Endothelial cell of umbilical vein (primary cell): ENCODE data around the gene MTFP1. TPM values are rescaled to one million over a fixed set of nuclear protein-coding genes. Genes with fewer than 3 reads are reported as not detected.

Experiments
- BruUV-seq: library from RNA; stranded (reverse); fragments of 400-500 nt; replicated peaks from 2 replicates; lab custom pipeline; 2021; lab: Mats Ljungman, UMichigan
- CTCF ChIA-PET: fragments of 300-600, 350-600 bp; sonication (Branson Sonifier 250); formaldehyde crosslinking; loops from one replicate; lab custom pipeline; 2021; ENCODE audit warnings: antibody characterized with exemption, inconsistent platforms; lab: Charles Lee
- POLR2A ChIA-PET: fragments of 300-600, 350-600 bp; sonication (Branson Sonifier 250); formaldehyde crosslinking; loops from one replicate; lab custom pipeline; 2021; ENCODE audit warnings: antibody characterized with exemption, inconsistent platforms; lab: Charles Lee
- DNase-seq: peaks from one replicate; pipeline ENCODE4 v3.0.0-alpha.2; 2011; ENCODE audit warnings: low read depth, low spot score
- FAIRE-seq: peaks from 2 replicates; lab custom pipeline; 2011; peaks lifted over from hg19 to GRCh38; lab: Jason Lieb, UNC
- H2AFZ ChIP-seq: 2 replicates; pipeline ENCODE4 v1.6.0; 2012; ENCODE audit warnings: low read depth, low read length, control low read depth, inconsistent platforms
- H3K27ac ChIP-seq: 2 replicates; pipeline ENCODE4 v1.5.1; 2011; ENCODE audit warnings: low read depth, mild to moderate bottlenecking, control low read depth, low read length, moderate library complexity; ENCODE audit not compliant: insufficient read depth
- H3K27me3 ChIP-seq, 2 experiments: 2 replicates each; pipeline versions ENCODE4 v1.6.0 to v1.6.1; 2011; ENCODE audit warnings: low read length in 2 of 2, mixed read lengths in 1 of 2; ENCODE audit not compliant: control insufficient read depth in 2 of 2, insufficient read depth in 2 of 2
- H3K36me3 ChIP-seq, 2 experiments: 2 replicates in 1 of 2; 3 replicates in 1 of 2; pipeline ENCODE4 v1.5.1; 2011; ENCODE audit warnings: low read length in 2 of 2, mild to moderate bottlenecking in 1 of 2, moderate library complexity in 1 of 2; ENCODE audit not compliant: control insufficient read depth in 2 of 2, insufficient read depth in 2 of 2; ENCODE audit errors: extremely low read depth in 1 of 2
- H3K4me1 ChIP-seq: 3 replicates; pipeline ENCODE4 v1.5.1; 2011; ENCODE audit warnings: mild to moderate bottlenecking, low read length; ENCODE audit not compliant: control insufficient read depth, insufficient read depth; ENCODE audit errors: extremely low read depth
- H3K4me2 ChIP-seq: 2 replicates; pipeline ENCODE4 v1.6.1; 2011; ENCODE audit warnings: low read length, control low read depth, mixed read lengths; ENCODE audit not compliant: insufficient read depth
- H3K4me3 ChIP-seq, 3 experiments: fragments of 200-600 bp in 1 of 3; sonication (generic), shearing (Covaris generic) in 1 of 3; replicated peaks in 1 of 3; 2 replicates each; pipeline ENCODE4 v1.5.1; 2011 to 2016; ENCODE audit warnings: control low read depth in 3 of 3, low read length in 3 of 3, mild to moderate bottlenecking in 2 of 3, inconsistent platforms in 1 of 3, low read depth in 1 of 3, moderate library complexity in 1 of 3; ENCODE audit not compliant: insufficient read depth in 1 of 3
- H3K79me2 ChIP-seq: 2 replicates; pipeline ENCODE4 v1.6.0; 2012; ENCODE audit warnings: low read length, inconsistent platforms; ENCODE audit not compliant: control insufficient read depth, insufficient read depth
- H3K9ac ChIP-seq: replicated peaks from 2 replicates; pipeline ENCODE3; 2011; ENCODE audit warnings: low read length, control low read depth; ENCODE audit not compliant: insufficient read depth; ENCODE audit errors: extremely low read depth
- H3K9me1 ChIP-seq: replicated peaks from 3 replicates; pipeline ENCODE4 v1.6.0; 2011; ENCODE audit warnings: mild to moderate bottlenecking, low read length; ENCODE audit not compliant: control insufficient read depth, insufficient read depth; ENCODE audit errors: extremely low read depth
- H3K9me3 ChIP-seq: replicated peaks from 2 replicates; pipeline ENCODE4 v1.5.1; 2012; ENCODE audit warnings: low read length, inconsistent platforms; ENCODE audit not compliant: control insufficient read depth, insufficient read depth
- H4K20me1 ChIP-seq: replicated peaks from 2 replicates; pipeline ENCODE3; 2011; ENCODE audit warnings: mild to moderate bottlenecking, low read length; ENCODE audit not compliant: control insufficient read depth, insufficient read depth; ENCODE audit errors: extremely low read depth
- CTCF ChIP-seq, 2 donors: IDR thresholded peaks; 1 replicate in 1 of 2; 2 replicates in 1 of 2; pipeline ENCODE4 v1.5.1; 2011; ENCODE audit warnings: low read length in 2 of 2, mild to moderate bottlenecking in 2 of 2, moderate library complexity in 2 of 2, control low read depth in 1 of 2, inconsistent platforms in 1 of 2, low read depth in 1 of 2; ENCODE audit not compliant: insufficient read depth in 1 of 2; ENCODE audit errors: extremely low read depth in 1 of 2
- EZH2 ChIP-seq: IDR thresholded peaks from 2 replicates; pipeline ENCODE4 v1.6.1; 2012; ENCODE audit warnings: borderline replicate concordance, low read depth, mild to moderate bottlenecking, moderate library complexity, low read length, inconsistent platforms; ENCODE audit not compliant: severe bottlenecking
- GATA2 ChIP-seq: IDR thresholded peaks from 2 replicates; pipeline ENCODE4 v1.7.0; 2011; ENCODE audit warnings: low read depth, mild to moderate bottlenecking, moderate library complexity, mixed read lengths, low read length; ENCODE audit not compliant: insufficient read length, insufficient read depth
- JUN ChIP-seq: IDR thresholded peaks from 2 replicates; pipeline ENCODE4 v1.6.1; 2011; ENCODE audit warnings: borderline replicate concordance, low read depth; ENCODE audit not compliant: insufficient read length, insufficient read depth
- MAX ChIP-seq: IDR thresholded peaks from 2 replicates; pipeline ENCODE4 v1.6.1; 2011; ENCODE audit not compliant: insufficient read depth, insufficient read length
- MYC ChIP-seq: IDR thresholded peaks from one replicate; pipeline ENCODE4 v1.6.1; 2011; ENCODE audit warnings: mild to moderate bottlenecking, low read depth, low read length
- POLR2A ChIP-seq: IDR thresholded peaks from 2 replicates; pipeline ENCODE4 v1.6.1; 2012; ENCODE audit warnings: low read depth, mild to moderate bottlenecking, control low read depth, low read length
- dilution Hi-C: fragments of 300-500 bp; cut with MboI; formaldehyde crosslinking; loops from one replicate; pipeline ENCODE4 v1.15.0; 2019; ENCODE audit warnings: low sequenced_read_pairs; ENCODE audit not compliant: extremely low pct_ligation_motif_present
- intact Hi-C: fragments of 100-400 bp; cut with micrococcal nuclease; formaldehyde crosslinking; loops from one replicate; pipeline ENCODE4 v1.10.0; 2022
- polyA plus RNA-seq, 4 experiments: library from polyadenylated mRNA; depleted of rRNA in 3 of 4; stranded (reverse) in 3 of 4; unstranded in 1 of 4; fragments of >200 nt; gene quantifications; 2 replicates each; pipeline versions ENCODE4 v1.2.1 to v1.2.3, GENCODE V29; 2011 to 2012; ENCODE audit warnings: missing spikeins in 1 of 4
- total RNA-seq: library from RNA; stranded (reverse); gene quantifications from 2 replicates; pipeline ENCODE4 v1.2.3, GENCODE V29; 2021

MTFP1 gene
- total and polyA plus RNA-seq, 2 donors (not counting 3 experiments of a cell fraction or from before 2014, with no cell fraction given): 30.3 to 41.9 TPM

- CTCF ChIA-PET: interaction anchor here (1.0 to 3.3 kb wide), 6 partner anchors 10 to 64 kb away, joined by 3 to 17 read pairs (median 6); partner anchors contain the start of genes RNF215 and SEC14L2
- Histone ChIP-seq H4K20me1 (no peaks in the 10 kb centered on the region), H3K4me1 (peaks cover 54% of the 10 kb centered on the region), H3K4me2 (peak overlapping the region; percentile 79), H3K9ac (peak overlapping the region; percentile 82), H3K27ac (peak overlapping the region; percentile 98), H3K79me2 (no peaks in the 10 kb centered on the region), H3K36me3 (peaks cover 13 to 20% of the 10 kb centered on the region in 2 experiments), H3K27me3 (no peaks in the 10 kb centered on the region), H2AFZ (no peak overlapping the region), H3K9me1 (no peaks in the 10 kb centered on the region), H3K9me3 (no peaks in the 10 kb centered on the region), H3K4me3 (peak overlapping the region in 1 of 3 experiments; percentile 36)
- BruUV-seq: TSS peak; percentile 1
- FAIRE-seq (peak; percentile 95), DNase-seq (peak; percentile 92)
- dilution Hi-C loops: no loop called here
- TF ChIP-seq MAX (no peak), EZH2 (no peak), CTCF (IDR thresholded peaks at IDR 0.05; ENCODE audit: extremely low read depth in 1 of 2, insufficient read depth in 1 of 2, low read depth in 1 of 2, low read length in 2 of 2) (no peak), POLR2A (no peak), JUN (peak; percentile 54), GATA2 (peak; percentile 47), MYC (no peak)
- POLR2A ChIA-PET: no interaction called here
- intact Hi-C loops: loop anchor here (1.0 to 10.0 kb wide), 3 partner anchors 23 to 1036 kb away; partner anchors contain the start of genes AP1B1, SEC14L2 and TCN2
These were observed 5.0 kb upstream of the MTFP1 start for GRCh38 chr22:30420347-30421125.
